Measurements from ENCODE around the gene PIP4K2B. TPM values are rescaled to one million over a fixed set of nuclear protein-coding genes. Genes with fewer than 3 reads are reported as not detected.
"Not testable (repeated sequence)": the region's sequence is repeated elsewhere in the genome, so short reads cannot be mapped to it uniquely, and the experiment has no call there.

The PIP4K2B gene
- polyA plus RNA-seq, 1 donor from 2014 or later = 164 TPM

DNA sequence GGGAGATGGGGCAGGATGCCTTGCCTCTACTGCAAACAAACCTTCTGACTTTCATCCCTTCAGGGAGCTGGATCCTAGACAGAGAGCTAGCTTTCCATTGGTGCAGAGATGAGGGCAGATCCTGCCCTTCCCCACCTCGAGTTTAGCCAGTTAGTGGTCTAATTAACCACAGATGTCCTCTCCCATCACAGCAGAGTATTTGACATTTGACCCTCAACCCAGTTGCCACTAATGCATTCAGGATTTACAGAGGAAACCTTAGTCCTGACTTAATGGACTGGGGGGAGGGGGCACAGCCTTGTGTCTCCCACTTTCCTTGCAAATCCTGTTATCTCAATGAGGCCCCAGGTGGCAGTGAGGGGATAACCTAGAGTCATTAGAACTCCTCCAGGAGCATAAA, 10.2 kb downstream of the PIP4K2B start:
- no peak overlapping the region for H3K4me3 ChIP-seq (ENCODE audit: low read length)

GRCh38 chr17:38787999-38788398, 11.4 kb downstream of the PIP4K2B start:
- not testable (repeated sequence) for H3K4me2 ChIP-seq (ENCODE audit: low read length); H3K9me3 ChIP-seq (ENCODE audit: low read length); H3K36me3 ChIP-seq (ENCODE audit: insufficient read depth, low read length); H2AFZ ChIP-seq (ENCODE audit: low read depth, low read length); H3K27me3 ChIP-seq (ENCODE audit: insufficient read depth, low read depth, low read length); H3K79me2 ChIP-seq (replicated peaks; ENCODE audit: insufficient read depth, low read length); H3F3A ChIP-seq (ENCODE audit: insufficient read depth, low read length, poor library complexity, severe bottlenecking); H3K4me3 ChIP-seq (ENCODE audit: low read length); H3K9me2 ChIP-seq (ENCODE audit: insufficient read depth, low read length); H4K20me1 ChIP-seq (ENCODE audit: insufficient read depth); H3K9ac ChIP-seq (ENCODE audit: low read length); H3K27ac ChIP-seq (ENCODE audit: low read length)

More for the DNA sequence above, 10.2 kb downstream of the PIP4K2B start:
- Histone ChIP-seq H3K9me2 (ENCODE audit: insufficient read depth, low read length) (no peaks in the 10 kb centered on the region), H3K9me3 (ENCODE audit: low read length) (no peaks in the 10 kb centered on the region), H2AFZ (ENCODE audit: low read depth, low read length) (no peak overlapping the region), H3K36me3 (ENCODE audit: insufficient read depth, low read length) (no peaks in the 10 kb centered on the region), H3K27me3 (ENCODE audit: insufficient read depth, low read depth, low read length) (no peaks in the 10 kb centered on the region), H3K4me2 (ENCODE audit: low read length) (no peak overlapping the region), H4K20me1 (ENCODE audit: insufficient read depth) (no peaks in the 10 kb centered on the region), H3K79me2 (replicated peaks; ENCODE audit: insufficient read depth, low read length) (peaks cover 11% of the 10 kb centered on the region), H3K9ac (ENCODE audit: low read length) (no peak overlapping the region), H3K27ac (ENCODE audit: low read length) (no peak overlapping the region), H3F3A (ENCODE audit: insufficient read depth, low read length, poor library complexity, severe bottlenecking) (no peaks in the 10 kb centered on the region)
- TF ChIP-seq RAD21 (conservative IDR thresholded peaks at IDR 0.05) = no peak
- TF ChIP-seq EZH2 (IDR thresholded peaks at IDR 0.05; ENCODE audit: borderline replicate concordance, insufficient read depth, low read length, poor library complexity, severe bottlenecking) = no peak
- TF ChIP-seq, protein P1, sequence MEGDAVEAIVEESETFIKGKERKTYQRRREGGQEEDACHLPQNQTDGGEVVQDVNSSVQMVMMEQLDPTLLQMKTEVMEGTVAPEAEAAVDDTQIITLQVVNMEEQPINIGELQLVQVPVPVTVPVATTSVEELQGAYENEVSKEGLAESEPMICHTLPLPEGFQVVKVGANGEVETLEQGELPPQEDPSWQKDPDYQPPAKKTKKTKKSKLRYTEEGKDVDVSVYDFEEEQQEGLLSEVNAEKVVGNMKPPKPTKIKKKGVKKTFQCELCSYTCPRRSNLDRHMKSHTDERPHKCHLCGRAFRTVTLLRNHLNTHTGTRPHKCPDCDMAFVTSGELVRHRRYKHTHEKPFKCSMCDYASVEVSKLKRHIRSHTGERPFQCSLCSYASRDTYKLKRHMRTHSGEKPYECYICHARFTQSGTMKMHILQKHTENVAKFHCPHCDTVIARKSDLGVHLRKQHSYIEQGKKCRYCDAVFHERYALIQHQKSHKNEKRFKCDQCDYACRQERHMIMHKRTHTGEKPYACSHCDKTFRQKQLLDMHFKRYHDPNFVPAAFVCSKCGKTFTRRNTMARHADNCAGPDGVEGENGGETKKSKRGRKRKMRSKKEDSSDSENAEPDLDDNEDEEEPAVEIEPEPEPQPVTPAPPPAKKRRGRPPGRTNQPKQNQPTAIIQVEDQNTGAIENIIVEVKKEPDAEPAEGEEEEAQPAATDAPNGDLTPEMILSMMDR (IDR thresholded peaks at IDR 0.05; ENCODE audit: poor library complexity, severe bottlenecking) = no peak
- TF ChIP-seq, protein P2, sequence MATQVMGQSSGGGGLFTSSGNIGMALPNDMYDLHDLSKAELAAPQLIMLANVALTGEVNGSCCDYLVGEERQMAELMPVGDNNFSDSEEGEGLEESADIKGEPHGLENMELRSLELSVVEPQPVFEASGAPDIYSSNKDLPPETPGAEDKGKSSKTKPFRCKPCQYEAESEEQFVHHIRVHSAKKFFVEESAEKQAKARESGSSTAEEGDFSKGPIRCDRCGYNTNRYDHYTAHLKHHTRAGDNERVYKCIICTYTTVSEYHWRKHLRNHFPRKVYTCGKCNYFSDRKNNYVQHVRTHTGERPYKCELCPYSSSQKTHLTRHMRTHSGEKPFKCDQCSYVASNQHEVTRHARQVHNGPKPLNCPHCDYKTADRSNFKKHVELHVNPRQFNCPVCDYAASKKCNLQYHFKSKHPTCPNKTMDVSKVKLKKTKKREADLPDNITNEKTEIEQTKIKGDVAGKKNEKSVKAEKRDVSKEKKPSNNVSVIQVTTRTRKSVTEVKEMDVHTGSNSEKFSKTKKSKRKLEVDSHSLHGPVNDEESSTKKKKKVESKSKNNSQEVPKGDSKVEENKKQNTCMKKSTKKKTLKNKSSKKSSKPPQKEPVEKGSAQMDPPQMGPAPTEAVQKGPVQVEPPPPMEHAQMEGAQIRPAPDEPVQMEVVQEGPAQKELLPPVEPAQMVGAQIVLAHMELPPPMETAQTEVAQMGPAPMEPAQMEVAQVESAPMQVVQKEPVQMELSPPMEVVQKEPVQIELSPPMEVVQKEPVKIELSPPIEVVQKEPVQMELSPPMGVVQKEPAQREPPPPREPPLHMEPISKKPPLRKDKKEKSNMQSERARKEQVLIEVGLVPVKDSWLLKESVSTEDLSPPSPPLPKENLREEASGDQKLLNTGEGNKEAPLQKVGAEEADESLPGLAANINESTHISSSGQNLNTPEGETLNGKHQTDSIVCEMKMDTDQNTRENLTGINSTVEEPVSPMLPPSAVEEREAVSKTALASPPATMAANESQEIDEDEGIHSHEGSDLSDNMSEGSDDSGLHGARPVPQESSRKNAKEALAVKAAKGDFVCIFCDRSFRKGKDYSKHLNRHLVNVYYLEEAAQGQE (IDR thresholded peaks at IDR 0.05; ENCODE audit: borderline replicate concordance) = no peak
- TF ChIP-seq POLR2AphosphoS5 (IDR thresholded peaks at IDR 0.05) = no peak
- TF ChIP-seq EP300 (conservative IDR thresholded peaks at IDR 0.05; ENCODE audit: poor library complexity, severe bottlenecking) = no peak

DNA sequence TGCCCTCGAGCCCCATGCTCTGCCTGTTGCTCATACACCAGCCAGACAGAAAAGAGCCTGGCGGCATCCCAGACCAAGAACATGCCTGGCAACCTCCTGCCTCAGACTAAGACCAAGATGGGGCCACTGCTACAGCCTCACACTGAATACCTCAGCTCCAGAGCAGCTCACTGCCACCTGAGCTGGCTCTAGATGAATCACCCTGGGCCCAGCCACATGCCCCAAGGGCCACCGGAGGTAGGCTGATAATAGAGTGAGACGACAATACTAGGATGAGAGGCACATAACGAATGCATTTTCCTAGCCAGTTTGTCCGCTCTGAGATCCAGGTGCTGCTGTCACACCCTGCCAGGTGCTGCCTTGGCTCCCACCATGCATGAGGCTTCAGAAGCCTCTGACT, 13.0 kb downstream of the PIP4K2B start:
- Histone ChIP-seq H4K20me1 (ENCODE audit: insufficient read depth) (no peaks in the 10 kb centered on the region), H3K4me2 (ENCODE audit: low read length) (no peak overlapping the region), H3K9me3 (ENCODE audit: low read length) (no peaks in the 10 kb centered on the region), H3K9ac (ENCODE audit: low read length) (no peak overlapping the region), H3K27me3 (ENCODE audit: insufficient read depth, low read depth, low read length) (no peaks in the 10 kb centered on the region), H3K36me3 (ENCODE audit: insufficient read depth, low read length) (no peaks in the 10 kb centered on the region), H3K9me2 (ENCODE audit: insufficient read depth, low read length) (no peaks in the 10 kb centered on the region), H3K79me2 (replicated peaks; ENCODE audit: insufficient read depth, low read length) (no peaks in the 10 kb centered on the region), H3K4me3 (ENCODE audit: low read length) (no peak overlapping the region), H3K27ac (ENCODE audit: low read length) (no peak overlapping the region), H2AFZ (ENCODE audit: low read depth, low read length) (no peak overlapping the region), H3F3A (ENCODE audit: insufficient read depth, low read length, poor library complexity, severe bottlenecking) (no peaks in the 10 kb centered on the region)
- TF ChIP-seq EP300 (conservative IDR thresholded peaks at IDR 0.05; ENCODE audit: poor library complexity, severe bottlenecking) = no peak
- no peak for TF ChIP-seq POLR2AphosphoS5 (IDR thresholded peaks at IDR 0.05)
- TF ChIP-seq MXI1 (conservative IDR thresholded peaks at IDR 0.05; ENCODE audit: poor library complexity, severe bottlenecking) = no peak
- TF ChIP-seq TAF1 (IDR thresholded peaks at IDR 0.05; ENCODE audit: low read depth) = no peak
- TF ChIP-seq, protein P2 (IDR thresholded peaks at IDR 0.05; ENCODE audit: borderline replicate concordance) = no peak
- no peak for TF ChIP-seq SMC3 (conservative IDR thresholded peaks at IDR 0.05; ENCODE audit: poor library complexity)
- no peak for TF ChIP-seq EZH2 (IDR thresholded peaks at IDR 0.05; ENCODE audit: borderline replicate concordance, insufficient read depth, low read length, poor library complexity, severe bottlenecking)
- TF ChIP-seq, protein P1 (IDR thresholded peaks at IDR 0.05; ENCODE audit: poor library complexity, severe bottlenecking) = no peak
- no peak for TF ChIP-seq RAD21 (conservative IDR thresholded peaks at IDR 0.05)

Data from neural cell (in vitro differentiated cells).